ENCODE measurements around the gene C10orf90.
"Not testable (repeated sequence)": the region's sequence is repeated elsewhere in the genome, so short reads cannot be mapped to it uniquely, and the experiment has no call there.

C10orf90 gene

DNA sequence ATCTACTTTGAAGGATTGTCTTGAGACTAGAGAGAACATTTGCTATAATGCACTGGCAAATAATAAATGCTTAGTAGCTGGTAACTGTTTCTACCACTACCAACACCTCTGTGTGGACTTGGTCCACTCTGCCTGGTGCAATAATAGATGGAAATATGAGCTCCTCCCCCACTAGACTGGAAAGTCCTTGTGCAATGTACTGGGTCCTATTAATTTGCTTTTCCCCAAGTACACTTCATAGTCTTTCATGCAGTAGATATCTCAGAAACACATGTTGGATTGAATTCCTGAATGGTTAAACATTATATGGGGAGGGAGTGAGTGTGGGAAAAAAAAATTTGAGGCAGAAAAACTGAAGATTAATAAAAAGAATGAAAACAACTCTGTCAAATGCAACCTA, 119.3 kb downstream of the C10orf90 start:
- no peak for DNase-seq

DNA sequence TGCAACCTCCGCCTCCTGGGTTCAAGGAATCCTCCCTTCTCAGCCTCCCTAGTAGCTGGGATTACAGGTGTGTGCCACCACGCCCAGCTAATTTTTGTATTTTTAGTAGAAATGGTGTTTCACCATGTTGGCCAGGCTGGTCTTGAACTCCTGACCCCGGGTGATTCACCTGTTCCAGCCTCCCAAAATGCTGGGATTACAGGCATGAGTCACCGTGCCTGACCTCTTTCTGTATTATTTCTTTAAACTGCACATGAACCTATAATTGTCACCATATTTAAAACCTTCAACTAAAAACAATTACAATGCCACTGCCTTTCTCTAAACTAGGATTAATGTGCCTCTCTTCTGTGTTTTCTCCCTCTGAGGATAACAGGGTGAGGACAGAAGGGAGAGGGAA, 119.9 kb downstream of the C10orf90 start:
- DNase-seq = not testable (repeated sequence)

DNA sequence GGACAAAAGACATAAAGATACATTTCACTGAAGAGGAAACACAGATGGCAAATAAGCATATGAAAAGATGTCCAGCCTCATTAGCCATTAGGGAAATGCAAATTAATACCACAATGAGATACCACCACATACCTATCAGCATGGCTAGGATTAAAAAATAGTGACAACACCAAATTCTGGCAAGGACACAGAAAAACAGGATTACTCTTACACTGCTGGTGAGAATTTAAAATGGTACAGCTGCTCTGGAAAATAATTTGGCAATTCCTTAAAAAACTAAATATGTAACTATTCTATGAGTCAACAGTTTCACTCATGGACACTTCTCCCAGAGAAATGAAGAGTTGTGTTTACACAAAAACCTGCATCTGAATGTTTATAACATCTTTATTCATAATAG, 121.1 kb downstream of the C10orf90 start:
- DNase-seq = no peak

DNA sequence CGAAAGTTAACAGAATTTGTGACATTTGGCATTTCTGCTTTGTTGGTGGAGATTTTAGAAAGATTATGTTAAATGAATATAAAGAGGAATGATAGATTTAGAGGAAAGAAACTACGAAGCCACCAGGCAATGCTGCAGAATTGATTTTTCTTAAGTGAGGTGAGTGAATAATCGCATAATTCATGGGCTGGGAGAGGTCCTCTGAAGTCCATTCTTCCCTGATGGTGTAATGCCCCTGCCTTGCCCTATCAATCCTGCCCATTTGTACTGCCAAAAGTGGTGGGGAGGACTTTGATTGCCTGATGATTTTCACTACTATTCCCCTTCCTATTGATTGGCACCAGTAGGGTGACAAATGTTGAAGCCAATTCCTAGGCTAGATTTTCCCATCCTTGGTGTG, 125.9 kb downstream of the C10orf90 start:
- DNase-seq = no peak

DNA sequence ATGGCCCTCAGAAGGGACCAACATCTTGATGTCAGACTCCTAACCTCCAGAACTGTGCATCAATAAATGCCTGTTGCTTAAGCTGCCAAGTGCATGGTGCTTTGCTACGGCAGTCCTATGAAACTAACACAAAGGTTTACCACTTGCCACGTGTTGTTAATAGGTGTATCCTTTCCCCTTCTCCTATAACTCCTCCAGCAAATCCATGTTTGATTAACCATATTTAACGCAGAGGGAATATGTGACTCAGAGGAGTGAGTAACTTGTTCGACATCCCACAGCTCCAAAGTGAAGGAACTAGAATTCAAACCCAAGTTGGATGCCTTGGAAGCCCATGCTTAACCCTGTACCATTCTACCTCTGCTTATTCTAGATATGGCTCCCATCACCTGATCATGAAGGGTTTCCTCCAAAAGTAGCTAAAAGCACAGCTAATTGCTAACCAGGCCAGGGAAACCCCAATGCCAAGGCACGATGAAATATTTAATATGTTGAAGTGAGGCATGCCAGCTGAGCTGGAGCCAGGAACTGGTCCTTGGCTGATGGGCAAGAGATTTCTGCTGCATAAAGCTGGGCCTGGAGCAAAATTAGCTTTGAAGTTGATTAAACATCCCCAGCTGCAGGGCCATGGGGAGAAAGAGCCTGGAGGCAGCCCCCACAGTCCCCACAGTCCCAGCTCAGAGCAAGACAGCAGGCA, 131.9 kb downstream of the C10orf90 start:
- no peak for DNase-seq

DNA sequence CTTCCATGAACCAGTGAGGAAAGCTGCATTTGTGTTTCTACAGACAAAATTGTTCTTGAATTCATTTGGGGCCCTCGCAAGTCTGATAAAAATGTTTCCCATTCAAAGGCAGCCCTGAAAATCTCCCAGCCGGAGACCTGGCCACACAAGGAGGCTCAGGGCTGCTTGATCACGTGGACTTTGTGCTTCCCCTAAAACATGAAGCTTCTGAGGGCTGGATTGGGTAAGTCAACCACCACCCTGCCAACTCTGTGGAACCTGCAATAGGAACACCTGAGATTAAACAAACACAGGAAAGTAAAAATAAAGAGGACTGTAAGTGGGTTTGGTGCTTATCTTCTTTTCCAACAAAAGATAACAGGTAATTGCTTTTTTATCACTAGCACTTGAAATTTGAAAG, 133.8 kb downstream of the C10orf90 start:
- no peak for DNase-seq

DNA sequence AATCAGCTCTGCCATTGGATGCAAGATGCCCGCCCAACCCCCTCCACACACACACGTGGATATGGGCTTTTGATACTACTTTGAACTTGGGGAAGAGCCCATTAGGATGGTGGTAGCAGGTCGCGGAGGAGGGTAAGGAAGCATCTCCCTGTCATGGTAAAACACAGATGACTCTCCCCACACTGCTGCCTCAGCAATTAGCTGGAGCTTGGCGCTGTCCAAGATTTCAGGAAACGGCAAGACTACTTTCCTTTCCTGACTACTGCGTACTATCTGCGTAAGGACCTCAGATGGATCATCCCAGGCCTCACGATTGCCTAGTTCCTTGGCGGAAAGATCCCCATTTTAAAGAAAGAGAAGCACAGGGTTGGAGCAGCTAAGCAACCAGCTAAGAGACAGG, 134.3 kb downstream of the C10orf90 start:
- DNase-seq = no peak

DNA sequence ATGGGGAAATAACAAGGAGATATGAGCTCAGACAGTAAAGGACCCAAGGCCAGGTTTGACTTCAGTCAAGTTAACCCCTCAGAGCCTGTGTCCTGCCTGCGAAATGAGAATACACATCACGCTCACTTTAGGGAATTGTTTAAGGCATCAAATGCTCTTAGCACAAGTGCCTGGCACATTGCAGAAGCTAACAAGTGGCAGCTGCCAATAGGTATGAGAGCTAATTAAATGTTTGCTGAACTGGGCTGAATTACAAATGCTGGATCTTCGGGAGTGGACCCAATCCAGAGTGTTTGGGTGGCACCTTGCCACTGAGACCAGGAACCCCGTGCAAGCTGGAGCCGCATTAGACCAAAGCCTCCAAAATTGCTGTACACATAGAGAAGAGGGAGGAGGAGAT, 136.8 kb downstream of the C10orf90 start:
- no peak for DNase-seq

DNA sequence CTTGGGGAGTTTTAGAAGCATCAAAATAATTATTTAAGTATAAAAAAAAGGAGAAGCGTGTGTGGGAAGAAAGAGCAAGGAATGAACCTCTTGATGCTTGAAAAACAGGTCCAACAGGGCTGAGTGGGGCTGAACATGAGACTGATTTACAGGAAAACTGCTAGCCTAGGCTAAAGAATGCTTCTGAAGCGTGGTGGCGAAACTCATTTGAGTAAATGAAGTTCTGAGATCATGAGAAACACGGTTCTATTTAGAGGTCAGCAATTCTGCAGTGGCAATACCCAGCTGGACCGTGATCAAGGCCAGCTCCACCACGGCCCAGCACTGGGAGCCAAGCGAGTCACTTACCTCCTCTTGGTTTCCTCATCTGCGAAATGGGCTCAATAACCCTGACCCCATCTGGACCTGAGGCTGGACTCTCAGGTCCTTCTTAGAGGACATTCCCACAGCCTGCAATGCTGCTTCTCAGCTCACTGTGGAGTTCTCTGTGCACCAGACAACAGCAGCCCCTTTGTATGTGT, 142.1 kb downstream of the C10orf90 start:
- DNase-seq = no peak

DNA sequence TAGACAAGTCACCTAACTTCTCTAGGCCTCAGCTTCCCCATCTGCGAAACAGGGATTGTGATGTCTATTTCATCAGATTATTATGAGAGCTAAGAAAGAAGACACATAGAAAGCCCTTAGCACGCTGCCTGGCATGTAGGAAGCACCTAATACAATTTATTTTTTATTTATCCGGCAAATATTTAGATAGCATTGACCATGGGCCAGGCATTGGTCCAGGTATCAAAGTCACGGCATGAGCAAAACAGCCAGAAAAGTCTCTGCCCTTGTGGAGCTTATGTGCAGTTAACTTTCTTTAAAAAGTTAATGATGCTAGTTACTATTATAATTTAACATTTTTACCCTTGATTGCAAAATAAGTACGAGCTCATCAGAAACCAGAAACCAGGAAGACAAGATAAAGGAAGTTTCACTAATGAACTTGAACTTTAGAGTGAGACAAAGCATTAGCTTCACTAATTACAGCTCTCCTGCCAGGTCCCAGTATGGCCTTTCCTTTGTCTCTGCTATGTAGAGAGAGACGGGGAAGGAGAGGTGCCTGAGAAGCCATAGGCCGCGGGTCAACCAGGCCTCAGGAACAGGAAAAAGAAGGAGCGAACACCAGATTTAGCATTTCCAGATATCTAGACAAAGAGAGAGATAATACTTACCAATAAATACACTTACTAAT, 142.7 kb downstream of the C10orf90 start:
- no peak for DNase-seq

DNA sequence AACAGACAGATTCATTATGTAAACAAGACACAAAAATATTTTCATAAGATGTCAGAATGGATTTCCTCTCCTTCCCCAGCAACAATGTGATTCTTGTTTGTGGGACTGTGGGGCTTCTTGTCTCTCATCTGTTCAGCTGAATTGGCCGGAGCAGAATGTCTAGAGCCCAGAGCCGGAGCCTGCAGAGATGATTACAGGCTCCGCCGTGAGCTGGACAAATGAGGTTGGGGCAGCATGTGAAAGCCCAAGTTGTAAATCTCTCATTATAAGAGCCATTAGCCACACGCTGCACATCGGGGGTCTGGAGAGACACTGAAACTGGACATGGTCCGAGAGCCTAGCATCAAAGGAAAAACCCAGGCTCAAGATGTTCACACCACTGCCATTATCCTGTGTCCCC, 145.2 kb downstream of the C10orf90 start:
- DNase-seq = peak in 21 of 51 donors; percentile 3 to 72 (median 29)

DNA sequence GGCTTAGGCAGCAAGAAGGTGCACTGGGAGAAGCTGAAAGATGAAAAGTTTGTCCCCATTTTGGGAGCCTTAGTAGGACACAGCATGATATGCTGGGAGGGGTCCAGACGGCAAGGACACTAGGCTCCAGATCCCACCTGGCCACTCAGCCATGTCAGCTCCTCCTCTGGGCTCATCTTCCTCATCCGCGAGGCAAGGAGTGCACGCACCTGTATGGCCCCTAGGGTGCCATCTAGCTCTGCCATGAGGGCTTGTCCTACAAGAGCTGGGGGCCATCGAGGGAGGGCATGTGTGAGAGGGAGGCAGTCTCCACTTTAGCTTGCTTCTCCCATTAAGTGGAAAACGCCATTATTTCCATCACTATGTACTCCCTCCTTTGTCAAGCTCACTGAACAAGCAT, 146.0 kb downstream of the C10orf90 start:
- DNase-seq = no peak

DNA sequence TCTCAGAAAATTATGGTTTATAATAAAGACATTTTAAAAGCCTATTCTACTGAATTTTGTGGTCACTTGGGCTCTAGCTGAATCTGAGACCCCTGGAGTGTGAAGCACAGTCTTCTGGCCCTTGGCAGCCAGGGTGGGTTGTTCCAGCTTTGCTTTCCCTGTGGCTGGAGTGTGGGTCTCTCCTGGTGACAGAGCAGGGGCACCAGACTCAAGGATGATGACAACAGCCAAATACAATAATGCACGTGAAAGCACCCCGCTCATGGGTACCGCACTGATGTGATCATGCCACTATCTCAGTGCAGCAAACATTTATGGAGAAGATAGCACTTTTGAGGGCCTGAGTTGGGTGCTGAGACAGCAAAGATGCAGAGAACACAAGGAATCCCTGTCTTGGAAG, 147.4 kb downstream of the C10orf90 start:
- DNase-seq = no peak

DNA sequence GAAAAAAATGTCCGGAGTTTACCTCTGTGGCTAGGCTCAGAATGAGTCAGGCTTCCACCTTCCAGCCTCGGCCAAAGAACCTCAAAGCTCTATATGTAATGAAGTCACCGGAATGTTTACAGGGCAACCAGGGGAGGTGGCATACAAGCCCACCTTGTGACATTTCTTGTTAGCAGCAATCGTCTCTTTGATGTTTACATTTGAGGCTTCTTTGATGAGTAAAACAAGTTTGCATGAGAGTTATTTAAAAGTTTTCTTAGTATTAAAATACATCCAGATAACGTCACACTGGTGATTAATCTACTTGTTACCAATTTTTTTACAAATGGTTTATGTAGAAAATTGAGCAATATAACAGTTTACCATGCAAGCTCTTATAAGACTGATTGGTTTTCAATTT, 149.1 kb downstream of the C10orf90 start:
- no peak for DNase-seq

DNA sequence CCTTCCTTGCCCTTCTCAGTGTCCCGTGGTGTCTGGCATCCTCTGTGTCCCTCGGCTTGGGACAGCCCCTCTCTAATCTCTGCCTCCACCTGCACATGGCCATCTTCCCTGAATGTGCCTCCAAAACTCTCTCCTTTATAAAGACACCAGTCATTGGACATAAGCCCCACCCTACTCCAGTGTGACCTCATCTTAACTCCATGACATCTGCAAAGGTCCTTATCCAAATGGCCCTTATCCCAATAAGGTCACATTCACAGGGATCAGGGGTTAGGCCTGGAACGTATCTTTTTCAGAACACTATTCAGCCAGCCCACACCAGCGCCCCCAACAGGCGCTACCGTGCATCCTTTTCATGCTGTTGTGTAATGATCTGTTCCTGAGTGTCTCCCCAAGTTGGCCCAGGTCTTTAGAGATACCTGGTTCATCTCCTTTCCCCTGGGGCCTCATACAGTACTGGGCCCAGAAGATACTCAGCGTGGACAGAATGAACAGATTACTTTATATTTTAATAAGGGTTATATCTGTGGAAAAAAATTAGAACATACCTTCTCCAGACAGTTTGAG, 149.7 kb downstream of the C10orf90 start:
- no peak for DNase-seq

DNA sequence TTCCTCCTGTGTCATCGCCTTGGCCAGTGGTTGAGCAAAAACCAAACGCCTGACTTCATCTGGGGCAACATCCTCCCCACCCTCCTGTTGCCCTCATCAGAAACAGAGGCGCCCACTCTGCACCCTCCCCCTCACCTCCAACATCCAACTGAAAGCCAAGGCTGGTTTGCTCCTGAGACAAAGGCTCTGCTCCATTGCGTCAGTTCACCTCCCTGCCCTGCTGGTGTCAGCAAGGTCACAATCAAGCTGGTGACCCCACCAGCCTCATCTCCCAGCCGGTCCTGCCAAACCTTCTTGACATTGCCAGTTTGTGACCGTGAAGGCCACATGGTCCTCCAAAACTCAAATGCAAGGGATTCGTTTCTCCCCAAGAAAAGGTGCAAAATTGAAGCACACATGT, 150.5 kb downstream of the C10orf90 start:
- DNase-seq = no peak

DNA sequence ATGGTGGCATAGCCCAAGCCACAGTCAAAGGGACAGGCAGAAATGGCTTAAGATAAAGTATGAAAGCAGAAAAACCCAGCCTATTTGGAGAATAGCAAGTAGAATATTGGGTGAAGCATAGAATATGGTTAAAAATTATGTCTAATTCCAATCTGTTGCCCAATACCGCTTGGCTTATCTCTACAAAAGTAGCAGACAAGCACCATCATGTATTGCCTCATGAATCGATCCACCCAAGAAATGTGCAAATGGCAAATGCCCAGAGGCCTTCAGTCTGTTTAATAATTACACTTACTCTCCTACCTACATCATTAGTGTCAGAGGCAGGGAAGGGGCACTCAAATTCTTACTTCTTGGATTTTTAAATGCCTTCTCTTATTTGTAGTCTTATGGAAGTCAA, 151.3 kb downstream of the C10orf90 start:
- DNase-seq = no peak

DNA sequence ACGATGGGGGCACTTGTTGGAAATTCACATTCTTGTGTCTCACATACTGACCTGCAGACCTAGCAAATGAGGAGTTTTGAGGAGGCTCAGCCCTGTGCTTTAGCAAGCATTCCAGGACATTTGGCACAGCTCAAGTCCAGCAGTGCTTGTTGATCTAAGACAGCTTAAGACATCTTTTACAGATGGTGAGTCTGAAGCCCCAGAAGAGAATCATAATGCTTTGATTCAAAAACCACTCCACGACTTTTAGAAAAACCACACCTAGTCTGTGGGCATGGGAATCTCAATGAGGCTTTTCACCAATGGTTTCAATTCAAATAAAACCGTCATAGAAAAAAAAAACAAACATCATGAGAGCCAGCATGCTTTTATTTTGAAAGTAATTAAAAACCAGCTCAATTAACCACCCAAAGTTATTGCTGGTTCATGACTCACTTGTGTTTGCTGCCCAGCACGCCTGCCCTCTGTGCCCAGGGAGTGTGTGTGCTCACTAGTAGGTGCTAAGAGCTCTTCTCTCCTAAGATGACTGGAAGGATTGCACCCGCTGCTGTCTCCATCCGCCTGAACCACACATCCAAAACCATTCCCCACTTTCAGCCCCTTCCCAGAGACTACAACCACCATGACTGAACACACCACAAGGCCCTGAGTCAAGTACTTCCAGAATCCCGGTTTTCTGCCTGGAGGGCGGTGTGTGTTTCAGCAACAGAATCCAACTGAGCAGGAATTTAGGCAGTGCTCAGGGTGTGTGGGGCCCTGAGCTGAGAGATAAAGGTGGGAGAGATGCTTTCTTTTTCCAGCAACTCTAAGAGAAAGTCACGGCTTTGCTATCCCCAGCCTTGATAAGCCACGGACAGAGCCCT, 152.0 kb downstream of the C10orf90 start:
- no peak for DNase-seq

DNA sequence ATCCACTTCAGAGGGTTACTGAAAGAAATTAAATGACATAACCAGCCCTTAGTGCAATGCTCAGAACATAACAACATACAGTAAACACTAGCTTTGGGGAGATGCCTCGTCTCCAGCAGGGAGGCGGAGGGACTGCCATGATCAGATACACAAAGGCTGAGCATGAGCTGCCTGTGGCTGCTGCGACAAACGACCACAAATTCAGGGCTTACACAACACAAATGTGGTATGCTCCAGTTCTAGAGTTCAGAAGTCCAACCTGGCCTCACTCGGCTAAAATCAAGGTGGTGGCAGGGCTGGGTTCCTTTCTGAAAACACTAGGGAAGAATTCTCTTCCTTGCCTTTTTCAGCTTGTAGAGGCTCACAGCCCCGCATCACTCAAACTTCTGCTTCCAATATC, 154.0 kb downstream of the C10orf90 start:
- no peak for DNase-seq

DNA sequence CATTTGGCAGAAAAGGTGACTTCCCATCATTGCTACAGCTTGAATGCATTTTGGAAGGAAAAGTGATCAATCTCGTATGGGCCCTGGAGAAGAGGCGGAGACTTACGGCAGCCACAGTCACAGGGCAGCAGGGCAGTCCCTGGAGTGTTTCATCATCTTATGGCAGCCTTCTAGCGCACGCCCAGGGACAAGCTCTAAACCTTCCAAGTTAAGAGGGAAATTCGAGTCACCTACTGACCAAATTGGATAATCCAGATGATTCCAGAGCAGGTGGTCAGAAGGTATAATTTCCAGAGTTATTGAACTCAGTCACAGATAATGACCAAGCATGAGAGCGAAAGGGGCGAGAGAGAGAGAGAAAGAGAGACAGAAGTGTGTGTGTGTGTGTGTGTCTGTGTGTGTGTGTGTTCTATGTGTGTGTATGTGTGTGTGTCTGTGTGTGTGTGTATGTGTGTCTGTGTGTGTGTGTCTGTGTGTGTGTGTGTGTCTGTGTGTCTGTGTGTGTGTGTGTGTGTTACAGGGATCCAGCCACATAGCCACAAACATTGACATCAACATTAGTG, 158.5 kb downstream of the C10orf90 start:
- DNase-seq = no peak

DNA sequence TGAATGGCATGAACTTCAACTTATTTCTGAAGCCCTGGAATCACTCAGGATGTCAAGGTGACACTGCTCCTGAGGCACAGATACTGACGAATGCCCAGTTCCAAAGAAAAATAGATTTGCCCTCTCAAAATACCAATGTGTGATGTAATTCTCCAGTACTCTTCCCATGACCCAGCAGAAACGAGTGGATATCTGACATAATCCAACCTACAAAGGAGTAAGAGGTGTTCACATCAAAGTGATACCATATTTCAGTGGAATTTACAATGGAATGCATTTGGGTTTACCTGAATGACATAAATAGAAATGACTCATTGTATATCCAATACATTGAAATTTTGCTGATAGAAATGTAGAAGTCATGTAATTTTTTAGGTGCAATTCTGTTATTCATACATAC, 161.3 kb downstream of the C10orf90 start:
- DNase-seq = no peak

Measured in hypothalamus (tissue), 51 donors.